Urothelium cell line (cell line): Measurements from ENCODE around the gene SHROOM3.
"Not testable (repeated sequence)": the region's sequence is repeated elsewhere in the genome, so short reads cannot be mapped to it uniquely, and the experiment has no call there.

Source experiments
- DNase-seq: peaks from one replicate; pipeline ENCODE4 v3.0.0; 2011; ENCODE audit warnings: low spot score, mixed read lengths
- FAIRE-seq: peaks from 2 replicates; lab custom pipeline; 2011; peaks lifted over from hg19 to GRCh38; lab: Jason Lieb, UNC

Gene SHROOM3

GRCh38 chr4:76708971-76709771, 274.1 kb downstream of the SHROOM3 start:
- FAIRE-seq (no peak), DNase-seq (no peak)

- FAIRE-seq (no peak), DNase-seq (no peak)
Measured at GRCh38 chr4:76709772-76710090, 274.7 kb downstream of the SHROOM3 start.

DNA sequence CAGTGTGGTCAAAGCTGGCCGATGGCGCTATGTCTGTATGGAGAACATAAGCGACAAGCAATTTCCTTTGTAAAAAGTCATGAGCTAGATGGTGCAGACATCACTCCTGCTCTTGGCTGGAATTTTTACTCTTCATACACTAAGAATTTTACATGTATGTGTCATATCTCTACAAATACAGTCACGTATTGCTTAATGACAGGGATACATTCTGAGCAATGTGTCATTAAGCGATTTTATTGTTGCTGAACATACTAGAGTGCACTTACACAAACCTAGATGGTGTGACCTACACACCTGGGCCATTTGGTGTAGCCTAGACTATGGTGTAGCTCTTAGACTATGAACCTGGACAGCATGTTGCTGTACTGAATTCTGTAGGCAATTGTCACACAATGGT, 277.5 kb downstream of the SHROOM3 start:
- no peak for FAIRE-seq

DNA sequence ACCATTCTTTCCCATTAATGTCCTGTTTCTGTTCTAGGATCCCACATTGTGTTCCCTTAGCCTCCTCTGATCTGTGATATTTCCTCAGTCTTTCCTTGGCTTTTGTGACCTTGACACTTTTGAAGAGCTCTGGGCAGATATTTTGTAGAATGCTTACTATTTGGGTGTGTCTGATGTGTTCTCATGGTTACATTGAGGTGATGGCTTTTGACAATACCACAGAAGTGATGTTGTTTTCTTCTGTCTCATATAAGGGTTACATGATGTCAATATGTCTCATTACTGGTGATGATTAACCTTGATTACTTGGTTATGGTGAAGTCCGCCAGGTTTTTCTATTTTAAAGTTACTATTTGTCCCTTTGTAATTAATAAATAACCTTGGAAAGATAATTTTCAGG, 279.2 kb downstream of the SHROOM3 start:
- no peak for FAIRE-seq
- DNase-seq: no peak

More for the DNA sequence above, 277.5 kb downstream of the SHROOM3 start:
- no peak for DNase-seq

DNA sequence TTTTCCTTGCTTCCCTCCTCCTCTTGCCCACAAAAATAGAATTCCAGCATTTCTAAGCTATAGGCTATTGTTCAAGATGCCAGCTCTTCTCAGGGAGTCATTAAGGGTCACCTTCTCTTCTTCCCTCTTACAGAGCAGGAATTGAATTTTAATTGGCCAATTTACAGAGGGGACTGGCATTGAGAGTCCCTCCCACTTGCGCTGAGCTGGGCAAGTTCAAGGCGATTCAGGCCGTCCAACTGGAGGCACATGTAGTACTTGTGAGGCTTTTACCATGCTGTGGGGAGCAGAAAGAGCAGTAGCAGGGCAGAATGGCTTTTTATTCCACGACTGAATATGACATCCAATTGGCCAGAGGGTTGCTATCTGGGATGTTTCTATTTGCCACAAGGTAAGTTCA, 281.0 kb downstream of the SHROOM3 start:
- FAIRE-seq (no peak), DNase-seq (no peak)

- no peak for DNase-seq
- no peak for FAIRE-seq
Measured at GRCh38 chr4:76716658-76717057, 281.6 kb downstream of the SHROOM3 start.

DNA sequence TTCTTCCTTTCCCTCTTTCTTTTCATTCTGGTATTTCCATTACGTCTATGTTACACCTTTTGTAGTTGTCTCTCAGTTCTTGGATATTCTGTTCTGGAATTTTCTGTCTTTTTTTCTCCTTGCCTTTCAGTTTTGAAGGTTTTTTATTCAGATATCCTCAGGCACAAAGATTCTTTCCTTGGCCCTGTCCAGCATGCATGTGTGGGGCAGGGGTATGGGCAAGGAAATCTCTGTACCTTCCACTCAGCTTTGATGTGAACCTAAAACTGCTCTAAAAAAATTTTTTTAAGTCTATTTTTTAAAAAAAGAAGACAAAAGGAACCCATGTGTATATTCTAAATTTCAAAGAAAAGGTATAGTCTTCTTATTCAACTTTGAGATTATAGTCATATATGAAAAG, 282.4 kb downstream of the SHROOM3 start:
- FAIRE-seq: no peak
- DNase-seq: no peak

DNA sequence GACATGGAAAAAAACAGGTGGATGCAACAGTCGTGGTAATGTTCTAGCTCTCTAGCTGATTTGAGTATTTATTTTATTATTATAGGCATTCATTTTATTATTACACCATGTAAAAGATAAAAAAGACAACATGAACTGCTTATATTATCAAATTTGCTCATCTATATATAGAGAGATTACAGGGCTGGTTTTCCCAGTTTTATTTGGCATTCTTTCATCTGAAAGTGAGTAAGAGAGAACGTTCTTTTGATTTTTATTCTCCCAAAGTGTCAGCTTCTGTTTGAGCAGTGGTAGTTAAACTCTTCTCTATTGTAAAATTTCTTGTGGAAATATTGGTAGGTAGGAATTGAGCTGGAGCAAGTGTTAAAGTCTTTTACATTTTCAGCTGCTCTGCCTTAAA, 283.0 kb downstream of the SHROOM3 start:
- no peak for DNase-seq

DNA sequence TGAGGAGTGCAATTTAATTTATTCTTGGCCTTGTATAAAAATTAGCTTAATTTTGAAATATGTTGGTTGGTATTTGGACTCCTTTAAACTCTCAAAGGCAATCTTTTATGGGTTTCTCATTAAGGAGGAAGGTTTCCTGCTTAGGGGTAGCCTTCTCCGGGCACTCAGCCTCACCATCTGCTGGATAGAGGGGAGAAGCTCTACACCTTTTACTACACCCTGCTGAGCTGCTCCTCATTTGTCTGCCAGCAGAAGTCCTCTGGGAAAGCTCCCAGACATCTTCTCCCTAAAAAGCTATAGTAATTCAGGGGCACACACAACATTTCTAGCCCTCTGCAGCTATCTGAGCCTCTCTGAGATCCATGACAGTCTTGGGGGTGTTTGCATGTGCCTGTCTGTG, 283.8 kb downstream of the SHROOM3 start:
- no peak for DNase-seq
- no peak for FAIRE-seq

More for the DNA sequence above, 283.0 kb downstream of the SHROOM3 start:
- no peak for FAIRE-seq

DNA sequence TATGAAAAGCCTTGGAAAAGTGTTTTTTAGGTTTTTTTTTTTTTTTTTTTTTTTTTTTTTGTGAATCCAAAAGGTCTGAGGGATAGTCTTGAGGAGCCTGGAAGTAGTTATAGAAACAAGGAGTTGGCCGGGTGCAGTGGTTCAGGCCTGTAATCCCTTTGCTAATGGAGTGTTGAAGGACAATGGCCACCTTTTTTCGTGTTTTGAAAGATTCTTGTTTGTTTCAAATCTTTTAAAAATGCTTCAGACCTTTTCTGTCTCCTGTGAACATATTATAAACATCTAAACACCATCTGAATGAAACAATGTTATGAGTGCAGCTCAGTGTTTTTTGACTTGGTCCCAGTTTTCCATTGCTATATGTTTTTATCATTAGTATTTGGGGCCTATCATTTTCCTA, 285.1 kb downstream of the SHROOM3 start:
- FAIRE-seq (no peak), DNase-seq (no peak)

DNA sequence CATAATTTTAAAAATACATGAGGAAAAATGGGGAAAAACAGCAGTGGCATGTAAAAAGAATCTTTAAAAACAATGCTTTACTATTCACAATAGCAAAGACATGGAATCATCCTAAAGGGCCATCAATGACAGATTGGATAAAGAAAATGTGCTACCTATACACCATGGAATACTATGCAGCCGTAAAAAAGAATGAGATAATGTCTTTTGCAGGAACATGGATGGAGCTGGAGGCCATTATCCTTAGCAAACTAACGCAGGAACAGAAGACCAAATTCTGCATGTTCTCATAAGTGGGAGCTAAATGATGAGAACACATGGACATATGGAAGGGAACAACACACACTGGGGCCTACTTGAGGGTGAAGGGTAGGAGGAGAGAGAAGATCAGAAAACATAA, 287.1 kb downstream of the SHROOM3 start:
- not testable (repeated sequence) for FAIRE-seq, DNase-seq

DNA sequence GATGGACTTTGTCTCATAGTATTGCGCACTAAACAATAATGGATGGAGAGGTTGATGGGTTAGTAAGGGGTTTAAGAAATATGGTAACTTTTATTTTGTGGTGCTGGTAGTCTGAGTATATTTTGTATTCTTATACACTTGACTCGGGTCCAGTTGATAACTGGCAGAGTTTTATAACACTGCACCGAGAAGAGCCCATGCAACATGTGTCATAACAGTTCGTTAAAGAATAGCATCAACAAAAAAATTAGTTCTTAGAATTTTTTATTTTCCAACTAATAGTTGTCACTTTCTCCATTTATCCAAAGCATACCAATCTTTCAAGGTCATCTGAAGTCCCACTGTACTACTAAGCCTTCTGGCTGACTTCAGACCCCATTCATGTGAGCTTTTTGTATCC, 287.8 kb downstream of the SHROOM3 start:
- FAIRE-seq (no peak), DNase-seq (no peak)

DNA sequence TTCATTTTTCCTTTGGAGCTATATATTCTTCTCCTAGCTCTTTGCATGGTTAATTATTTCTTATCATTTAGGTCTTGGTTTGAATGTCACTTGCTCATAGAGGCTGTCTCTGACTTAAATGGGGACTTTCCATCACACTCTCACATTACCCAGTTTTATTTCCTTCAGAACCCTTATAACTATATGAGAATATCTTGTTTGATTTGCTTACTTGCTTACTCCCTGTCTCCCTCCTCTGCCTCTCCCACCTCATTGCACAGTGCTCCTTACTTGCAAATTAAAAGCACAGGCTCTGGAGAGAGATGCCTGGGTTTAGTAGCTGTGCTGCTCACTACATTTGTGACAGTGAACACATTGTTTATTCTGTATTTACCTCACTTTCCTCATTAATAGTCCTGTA, 288.3 kb downstream of the SHROOM3 start:
- DNase-seq (peak; percentile 32), FAIRE-seq (no peak)

DNA sequence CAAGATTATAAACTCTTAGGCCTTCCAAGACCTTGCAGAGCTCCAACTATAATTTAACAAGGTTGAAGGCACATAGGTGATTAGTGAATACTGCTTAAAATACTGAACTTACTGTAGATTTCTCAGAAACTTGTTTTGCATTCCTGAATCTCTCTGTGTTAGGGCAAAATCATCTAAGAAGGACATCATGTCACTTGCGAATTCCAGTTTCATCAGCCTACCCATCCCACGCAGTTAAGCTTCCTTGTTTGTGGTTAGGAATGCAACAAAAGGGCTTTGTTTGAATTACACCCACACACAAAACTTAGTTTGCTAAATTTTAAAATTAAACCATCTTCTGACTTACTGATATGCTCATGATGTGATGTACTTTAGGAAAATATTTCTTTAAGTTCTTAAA, 288.9 kb downstream of the SHROOM3 start:
- FAIRE-seq: peak; percentile 65

GRCh38 chr4:76725039-76725438, 290.0 kb downstream of the SHROOM3 start:
- FAIRE-seq (no peak), DNase-seq (no peak)

More for the DNA sequence above, 288.9 kb downstream of the SHROOM3 start:
- peak; percentile 69 for DNase-seq

GRCh38 chr4:76726176-76726575, 291.1 kb downstream of the SHROOM3 start:
- no peak for FAIRE-seq
- no peak for DNase-seq

DNA sequence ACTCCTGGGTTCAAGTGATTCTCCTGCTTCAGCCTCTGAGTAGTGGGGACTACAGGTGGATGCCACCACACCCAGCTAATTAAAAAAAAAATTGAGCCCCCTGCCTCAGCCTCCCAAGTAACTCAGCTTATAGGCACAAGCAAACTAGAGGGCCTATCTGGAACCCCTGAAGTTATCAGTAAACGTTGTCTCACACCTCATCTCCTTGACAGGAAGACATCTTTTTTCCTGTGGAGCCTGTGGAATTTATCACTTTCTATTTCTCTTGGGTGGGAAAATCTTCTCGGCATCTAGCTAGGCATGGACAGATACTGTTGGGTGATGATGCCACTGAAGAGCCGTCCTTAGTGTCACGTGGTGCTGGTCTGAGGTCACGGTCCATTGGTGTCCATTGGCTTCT, 291.6 kb downstream of the SHROOM3 start:
- DNase-seq: no peak
- no peak for FAIRE-seq

GRCh38 chr4:76727934-76728333, 292.9 kb downstream of the SHROOM3 start:
- not testable (repeated sequence) for FAIRE-seq

DNA sequence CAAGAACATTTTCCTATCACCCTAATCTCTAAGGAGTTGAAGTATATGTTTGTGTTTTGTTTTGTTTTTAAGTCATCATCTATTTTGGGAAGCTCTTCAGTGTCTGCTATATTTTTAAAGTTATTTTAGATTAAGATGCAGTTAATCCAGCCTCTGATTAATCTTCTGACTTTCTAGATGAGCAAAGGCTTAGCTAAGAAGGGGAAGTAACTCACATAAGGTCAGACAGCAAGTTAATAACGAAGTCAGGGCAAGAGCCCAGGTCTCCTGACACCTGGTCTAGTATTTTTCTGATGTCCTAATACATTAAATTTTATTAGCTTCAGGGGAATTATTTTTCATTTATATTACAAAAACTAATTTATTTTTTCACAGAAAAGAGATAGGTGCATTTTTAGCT, 294.4 kb downstream of the SHROOM3 start:
- DNase-seq (no peak), FAIRE-seq (no peak)

More at GRCh38 chr4:76727934-76728333, 292.9 kb downstream of the SHROOM3 start:
- not testable (repeated sequence) for DNase-seq

- FAIRE-seq: no peak
Measured at GRCh38 chr4:76729980-76730379, 295.0 kb downstream of the SHROOM3 start.

DNA sequence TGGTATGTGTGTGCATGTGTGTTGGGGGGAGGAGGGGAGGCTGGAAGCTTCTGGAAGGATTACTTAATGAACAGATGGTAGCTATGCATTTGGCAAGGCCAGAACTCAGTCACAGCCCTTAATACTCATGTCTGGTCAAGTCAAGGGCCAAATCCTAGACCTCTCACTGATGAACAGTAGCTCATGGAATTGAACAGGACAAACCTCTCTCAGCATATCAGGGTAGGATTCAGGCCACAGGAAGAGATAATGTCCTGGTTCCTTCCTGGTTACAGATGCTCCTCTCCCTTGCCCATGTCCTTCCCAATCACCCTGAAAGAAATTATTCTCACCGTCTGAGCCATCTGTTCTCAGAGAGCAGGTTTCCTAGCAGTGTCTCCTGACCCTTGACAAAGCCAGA, 297.2 kb downstream of the SHROOM3 start:
- no peak for DNase-seq
- FAIRE-seq: no peak

More at GRCh38 chr4:76729980-76730379, 295.0 kb downstream of the SHROOM3 start:
- DNase-seq: no peak

GRCh38 chr4:76733068-76733771, 298.2 kb downstream of the SHROOM3 start:
- no peak for FAIRE-seq

More at GRCh38 chr4:76733068-76733771, 298.2 kb downstream of the SHROOM3 start:
- DNase-seq: no peak
